Keratinocyte (primary cell): ENCODE data around the gene SLX4. TPM values are rescaled to one million over a fixed set of nuclear protein-coding genes. Genes with fewer than 3 reads are reported as not detected.

Experiments used
- DNase-seq: peaks from one replicate; pipeline ENCODE4 v3.0.0-alpha.2; 2011; ENCODE audit warnings: low read depth, missing footprints, low spot score
- FAIRE-seq: peaks from 2 replicates; lab custom pipeline; 2011; peaks lifted over from hg19 to GRCh38; lab: Jason Lieb, UNC
- H2AFZ ChIP-seq: 2 replicates; pipeline ENCODE4 v1.6.0; 2012; ENCODE audit warnings: low read length, control low read depth, inconsistent platforms; ENCODE audit not compliant: control insufficient read depth
- H3K27ac ChIP-seq: 2 replicates; pipeline ENCODE4 v1.5.1; 2011; ENCODE audit warnings: low read length; ENCODE audit not compliant: control insufficient read depth, insufficient read depth
- H3K27me3 ChIP-seq: 3 replicates; pipeline ENCODE4 v1.6.0; 2011; ENCODE audit warnings: low read length; ENCODE audit not compliant: control insufficient read depth, insufficient read depth; ENCODE audit errors: extremely low read depth
- H3K36me3 ChIP-seq, 2 experiments: 2 replicates in 1 of 2; 3 replicates in 1 of 2; pipeline ENCODE4 v1.5.1; 2011; ENCODE audit warnings: low read length in 2 of 2, mild to moderate bottlenecking in 1 of 2; ENCODE audit not compliant: control insufficient read depth in 2 of 2, insufficient read depth in 2 of 2; ENCODE audit errors: extremely low read depth in 1 of 2
- H3K4me1 ChIP-seq: 3 replicates; pipeline ENCODE4 v1.5.1; 2011; ENCODE audit warnings: low read length; ENCODE audit not compliant: control insufficient read depth, insufficient read depth; ENCODE audit errors: extremely low read depth
- H3K4me2 ChIP-seq: 3 replicates; pipeline ENCODE4 v1.6.0; 2011; ENCODE audit warnings: low read depth, low read length; ENCODE audit not compliant: control insufficient read depth, insufficient read depth; ENCODE audit errors: extremely low read depth
- H3K4me3 ChIP-seq, 3 experiments: fragments of 200-600 bp in 1 of 3; sonication (generic) in 1 of 3; 2 replicates in 2 of 3; 3 replicates in 1 of 3; pipeline ENCODE4 v1.5.1; 2011 to 2016; ENCODE audit warnings: low read length in 3 of 3, mild to moderate bottlenecking in 3 of 3, control low read depth in 2 of 3, inconsistent platforms in 1 of 3, low read depth in 1 of 3, mixed read lengths in 1 of 3, mixed run types in 1 of 3, moderate library complexity in 1 of 3; ENCODE audit not compliant: control insufficient read depth in 2 of 3, insufficient read depth in 2 of 3; ENCODE audit errors: extremely low read depth in 1 of 3
- H3K79me2 ChIP-seq: 2 replicates; pipeline ENCODE4 v1.6.0; 2012; ENCODE audit warnings: low read length; ENCODE audit not compliant: control insufficient read depth, insufficient read depth
- H3K9ac ChIP-seq: 3 replicates; pipeline ENCODE4 v1.6.0; 2011; ENCODE audit warnings: low read length; ENCODE audit not compliant: control insufficient read depth, insufficient read depth; ENCODE audit errors: extremely low read depth
- H3K9me1 ChIP-seq: 3 replicates; pipeline ENCODE4 v1.6.0; 2011; ENCODE audit warnings: low read length; ENCODE audit not compliant: control insufficient read depth, insufficient read depth; ENCODE audit errors: extremely low read depth
- H3K9me3 ChIP-seq: 2 replicates; pipeline ENCODE4 v1.5.1; 2012; ENCODE audit warnings: low read depth, low read length; ENCODE audit not compliant: control insufficient read depth
- H4K20me1 ChIP-seq: 3 replicates; pipeline ENCODE4 v1.6.0; 2011; ENCODE audit warnings: low read length; ENCODE audit not compliant: control insufficient read depth, insufficient read depth; ENCODE audit errors: extremely low read depth
- EZH2 ChIP-seq: IDR thresholded peaks from one replicate; pipeline ENCODE4 v1.6.1; 2012; ENCODE audit warnings: inconsistent platforms, mild to moderate bottlenecking, low read length, moderate library complexity
- dilution Hi-C: fragments of 300-500 bp; cut with MboI; formaldehyde crosslinking; loops from one replicate; pipeline ENCODE4 v1.7.0; 2020; ENCODE audit warnings: low sequenced_read_pairs; ENCODE audit not compliant: extremely low pct_ligation_motif_present
- polyA plus RNA-seq, 5 experiments: library from polyadenylated mRNA; depleted of rRNA in 3 of 5; stranded (reverse) in 3 of 5; stranded (forward) in 1 of 5; unstranded in 1 of 5; fragments of >200 nt; gene quantifications; 1 replicate in 1 of 5; 2 replicates in 3 of 5; 3 replicates in 1 of 5; pipeline versions ENCODE4 v1.2.1 to v1.2.3, GENCODE V29; 2011 to 2012; ENCODE audit warnings: missing spikeins in 2 of 5, low read depth in 1 of 5, low replicate concordance in 1 of 5
- TF ChIP-seq, protein P1 (sequence below), 3 experiments: IDR thresholded peaks in 1 of 3; conservative IDR thresholded peaks in 1 of 3; optimal IDR thresholded peaks in 1 of 3; 2 replicates in 2 of 3; 3 replicates in 1 of 3; pipeline versions ENCODE3 to v1.5.1; 2011; ENCODE audit warnings: low read length in 3 of 3, mild to moderate bottlenecking in 3 of 3, moderate library complexity in 2 of 3, control low read depth in 1 of 3, inconsistent platforms in 1 of 3; ENCODE audit not compliant: insufficient read depth in 2 of 3; ENCODE audit errors: extremely low read depth in 1 of 3

Gene SLX4
- polyA plus RNA-seq, 1 donor (not counting 4 experiments of a cell fraction or from before 2014, with no cell fraction given), result 2.0 TPM

DNA sequence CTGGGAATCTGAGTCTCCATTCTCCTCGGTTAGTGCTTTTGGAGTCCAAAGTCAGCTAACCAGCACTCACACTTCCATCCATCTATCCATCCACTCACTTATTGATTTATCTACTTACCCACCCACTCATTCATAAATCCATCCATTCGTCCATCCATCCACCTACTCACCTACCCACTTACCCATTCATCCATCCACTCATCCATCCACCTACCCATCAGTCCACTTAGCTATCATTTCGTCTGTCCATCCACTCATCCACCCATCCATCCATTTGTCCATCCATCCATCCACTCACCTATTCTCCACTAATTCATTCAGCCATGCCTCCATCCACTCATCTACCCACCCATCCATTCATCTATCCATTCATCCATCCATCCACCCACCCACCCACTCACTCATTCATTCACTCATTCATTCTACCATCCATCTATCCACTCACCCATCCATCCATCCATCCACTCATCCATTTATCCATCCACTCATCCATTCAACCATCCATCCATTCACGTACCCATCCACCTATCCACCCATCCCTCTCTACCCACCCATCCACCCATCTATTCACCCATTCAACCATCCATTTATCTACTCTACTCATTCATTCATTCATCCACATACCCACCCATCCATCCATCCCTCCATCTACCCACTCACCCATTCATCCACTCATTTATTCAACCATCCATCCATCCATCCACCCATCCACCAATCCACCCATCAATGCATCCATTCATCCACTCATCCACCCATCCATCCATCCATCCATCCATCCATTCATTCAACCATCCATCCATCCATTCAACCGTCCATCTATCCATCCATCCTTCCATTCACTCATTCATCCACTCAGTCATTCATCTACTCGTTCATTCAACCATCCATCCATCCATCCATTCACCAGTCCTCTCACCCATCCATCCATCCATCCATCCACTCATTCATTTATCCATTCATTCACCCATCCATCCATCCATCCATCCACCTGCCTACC is 60.3 kb downstream of the SLX4 start:
- Histone ChIP-seq H4K20me1 (no peaks in the 10 kb centered on the region), H3K79me2 (no peaks in the 10 kb centered on the region), H3K36me3 (no peaks in the 10 kb centered on the region), H3K27ac (no peak overlapping the region), H3K4me2 (no peak overlapping the region), H3K9me1 (no peaks in the 10 kb centered on the region), H3K9me3 (no peaks in the 10 kb centered on the region), H3K4me1 (no peaks in the 10 kb centered on the region), H3K4me3 (no peak overlapping the region), H3K9ac (no peak overlapping the region), H3K27me3 (no peaks in the 10 kb centered on the region), H2AFZ (no peak overlapping the region)
- dilution Hi-C loops, result no loop called here
- no peak for FAIRE-seq
- TF ChIP-seq, protein P1, sequence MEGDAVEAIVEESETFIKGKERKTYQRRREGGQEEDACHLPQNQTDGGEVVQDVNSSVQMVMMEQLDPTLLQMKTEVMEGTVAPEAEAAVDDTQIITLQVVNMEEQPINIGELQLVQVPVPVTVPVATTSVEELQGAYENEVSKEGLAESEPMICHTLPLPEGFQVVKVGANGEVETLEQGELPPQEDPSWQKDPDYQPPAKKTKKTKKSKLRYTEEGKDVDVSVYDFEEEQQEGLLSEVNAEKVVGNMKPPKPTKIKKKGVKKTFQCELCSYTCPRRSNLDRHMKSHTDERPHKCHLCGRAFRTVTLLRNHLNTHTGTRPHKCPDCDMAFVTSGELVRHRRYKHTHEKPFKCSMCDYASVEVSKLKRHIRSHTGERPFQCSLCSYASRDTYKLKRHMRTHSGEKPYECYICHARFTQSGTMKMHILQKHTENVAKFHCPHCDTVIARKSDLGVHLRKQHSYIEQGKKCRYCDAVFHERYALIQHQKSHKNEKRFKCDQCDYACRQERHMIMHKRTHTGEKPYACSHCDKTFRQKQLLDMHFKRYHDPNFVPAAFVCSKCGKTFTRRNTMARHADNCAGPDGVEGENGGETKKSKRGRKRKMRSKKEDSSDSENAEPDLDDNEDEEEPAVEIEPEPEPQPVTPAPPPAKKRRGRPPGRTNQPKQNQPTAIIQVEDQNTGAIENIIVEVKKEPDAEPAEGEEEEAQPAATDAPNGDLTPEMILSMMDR (optimal IDR thresholded peaks at IDR 0.05 in 1 of 3, IDR thresholded peaks at IDR 0.05 in 1 of 3, conservative IDR thresholded peaks at IDR 0.05 in 1 of 3; ENCODE audit: extremely low read depth in 1 of 3, insufficient read depth in 2 of 3, low read length in 3 of 3), result no peak
- no peak for TF ChIP-seq EZH2
- DNase-seq, result no peak

DNA sequence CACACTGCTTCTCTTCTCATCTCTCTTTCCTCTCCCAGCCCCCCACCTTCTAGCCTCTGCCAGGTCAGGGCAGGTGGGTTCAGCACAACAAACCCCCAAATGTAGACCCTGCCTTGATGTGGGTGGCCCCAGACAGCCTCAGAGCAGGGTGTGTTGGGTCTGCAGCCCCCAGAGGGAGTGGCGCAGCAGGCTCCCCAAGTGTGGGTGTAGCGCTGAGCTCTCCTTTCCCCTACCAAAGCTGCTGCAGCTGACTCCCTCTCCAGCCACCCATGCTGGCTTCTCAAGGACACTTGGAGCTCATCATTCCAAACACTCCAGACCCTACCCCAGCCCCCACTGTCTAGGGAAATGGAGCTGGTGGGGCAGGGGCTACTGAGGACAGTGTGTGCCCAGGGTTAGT is 61.5 kb downstream of the SLX4 start:
- Histone ChIP-seq H3K4me2 (no peak overlapping the region), H3K27me3 (no peaks in the 10 kb centered on the region), H3K4me1 (no peaks in the 10 kb centered on the region), H2AFZ (no peak overlapping the region), H3K36me3 (no peaks in the 10 kb centered on the region), H3K27ac (no peak overlapping the region), H3K9me3 (no peaks in the 10 kb centered on the region), H4K20me1 (no peaks in the 10 kb centered on the region), H3K9ac (no peak overlapping the region), H3K79me2 (no peaks in the 10 kb centered on the region), H3K9me1 (no peaks in the 10 kb centered on the region), H3K4me3 (no peak overlapping the region)
- TF ChIP-seq, protein P1 (optimal IDR thresholded peaks at IDR 0.05 in 1 of 3, IDR thresholded peaks at IDR 0.05 in 1 of 3, conservative IDR thresholded peaks at IDR 0.05 in 1 of 3; ENCODE audit: extremely low read depth in 1 of 3, insufficient read depth in 2 of 3, low read length in 3 of 3), result no peak
- TF ChIP-seq EZH2, result no peak
- FAIRE-seq (no peak), DNase-seq (no peak)
- dilution Hi-C loops, result no loop called here
